GM19099 (cell line): ENCODE results near the gene IMPA2.

Experiments
- POLR2A ChIP-seq: IDR thresholded peaks from 3 replicates; pipeline ENCODE4 v1.6.1; 2011; ENCODE audit warnings: low read depth; ENCODE audit not compliant: insufficient read length; ENCODE audit errors: extremely low read depth

The IMPA2 gene

GRCh38 chr18:11982981-11983380 lies 1.7 kb downstream of the IMPA2 start:
- no peak for TF ChIP-seq POLR2A

GRCh38 chr18:11983592-11983991 lies 2.3 kb downstream of the IMPA2 start:
- TF ChIP-seq POLR2A: no peak

- TF ChIP-seq POLR2A: no peak
These were observed 2.8 kb downstream of the IMPA2 start for GRCh38 chr18:11984091-11984490.

- TF ChIP-seq POLR2A: no peak
These were observed 4.3 kb downstream of the IMPA2 start for GRCh38 chr18:11985586-11985985.

- no peak for TF ChIP-seq POLR2A
These were observed 4.8 kb downstream of the IMPA2 start for GRCh38 chr18:11986061-11986460.

- TF ChIP-seq POLR2A: no peak
These were observed 6.2 kb downstream of the IMPA2 start for GRCh38 chr18:11987527-11987926.

- no peak for TF ChIP-seq POLR2A
These were observed 7.9 kb downstream of the IMPA2 start for GRCh38 chr18:11989174-11989573.

GRCh38 chr18:11989966-11990380 lies 8.7 kb downstream of the IMPA2 start:
- no peak for TF ChIP-seq POLR2A

- no peak for TF ChIP-seq POLR2A
These were observed 9.2 kb downstream of the IMPA2 start for GRCh38 chr18:11990539-11990938.

- TF ChIP-seq POLR2A: no peak
These were observed 9.9 kb downstream of the IMPA2 start for GRCh38 chr18:11991021-11991795.

- TF ChIP-seq POLR2A: no peak
These were observed 10.9 kb downstream of the IMPA2 start for GRCh38 chr18:11992096-11992790.

GRCh38 chr18:11993264-11993916 lies 12.1 kb downstream of the IMPA2 start:
- no peak for TF ChIP-seq POLR2A

GRCh38 chr18:11994336-11994702 lies 13.0 kb downstream of the IMPA2 start:
- TF ChIP-seq POLR2A: no peak

- TF ChIP-seq POLR2A: no peak
These were observed 13.6 kb downstream of the IMPA2 start for GRCh38 chr18:11994703-11995444.

GRCh38 chr18:11995445-11996189 lies 14.3 kb downstream of the IMPA2 start:
- peak; percentile 7 for TF ChIP-seq POLR2A

GRCh38 chr18:11996190-11996754 lies 15.0 kb downstream of the IMPA2 start:
- TF ChIP-seq POLR2A: no peak
